ENCODE data around the gene PLEKHA7. TPM values are rescaled to one million over a fixed set of nuclear protein-coding genes. Genes with fewer than 3 reads are reported as not detected.

PLEKHA7 gene
- polyA plus RNA-seq, 1 of the 3 experiments (the other 2 are of a cell fraction) = 0.12 TPM

DNA sequence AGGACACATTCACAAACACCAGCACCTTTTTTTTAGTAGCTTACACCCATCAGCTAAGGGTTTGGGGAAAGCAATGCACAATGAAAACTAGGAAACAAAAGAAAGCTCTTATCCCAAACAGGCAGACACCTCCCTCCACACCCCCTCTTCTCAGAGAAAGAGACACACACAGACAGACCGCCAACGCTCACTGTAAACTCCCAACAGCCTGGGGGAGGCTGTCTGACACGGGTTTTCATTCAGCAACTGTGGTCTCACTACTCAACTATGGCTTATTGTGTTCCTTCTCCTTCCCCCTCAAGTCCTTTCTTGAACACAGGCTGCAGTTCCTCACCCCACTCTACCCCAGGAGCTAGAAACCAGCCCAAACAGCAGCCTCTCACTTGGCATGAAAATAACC, 152.4 kb downstream of the PLEKHA7 start:
- H2AFZ ChIP-seq (ENCODE audit: low read depth) = no peak overlapping the region
- no peak overlapping the region for H3K4me3 ChIP-seq (ENCODE audit: low read depth in 2 of 2, low read length in 1 of 2)
- DNase-seq = no peak
- H3K9ac ChIP-seq = no peak overlapping the region
- H3K4me1 ChIP-seq (ENCODE audit: control insufficient read depth in 1 of 2, insufficient read depth in 2 of 2, low read depth in 1 of 2, low read length in 1 of 2) = peaks cover 0 to 13% of the 10 kb centered on the region in 2 experiments; a peak in 1 of 4 replicates
- no peak overlapping the region for H3K4me2 ChIP-seq
- no peaks in the 10 kb centered on the region for H3K36me3 ChIP-seq (replicated peaks in 1 of 2; ENCODE audit: control insufficient read depth in 1 of 2, insufficient read depth in 2 of 2, low read length in 1 of 2)
- 49% methylated on average over 3 of the region's 3 CpGs for WGBS (ENCODE audit: low lambda C conversion rate)
- H3K79me2 ChIP-seq (ENCODE audit: insufficient read depth) = no peaks in the 10 kb centered on the region
- TF ChIP-seq, protein P1, sequence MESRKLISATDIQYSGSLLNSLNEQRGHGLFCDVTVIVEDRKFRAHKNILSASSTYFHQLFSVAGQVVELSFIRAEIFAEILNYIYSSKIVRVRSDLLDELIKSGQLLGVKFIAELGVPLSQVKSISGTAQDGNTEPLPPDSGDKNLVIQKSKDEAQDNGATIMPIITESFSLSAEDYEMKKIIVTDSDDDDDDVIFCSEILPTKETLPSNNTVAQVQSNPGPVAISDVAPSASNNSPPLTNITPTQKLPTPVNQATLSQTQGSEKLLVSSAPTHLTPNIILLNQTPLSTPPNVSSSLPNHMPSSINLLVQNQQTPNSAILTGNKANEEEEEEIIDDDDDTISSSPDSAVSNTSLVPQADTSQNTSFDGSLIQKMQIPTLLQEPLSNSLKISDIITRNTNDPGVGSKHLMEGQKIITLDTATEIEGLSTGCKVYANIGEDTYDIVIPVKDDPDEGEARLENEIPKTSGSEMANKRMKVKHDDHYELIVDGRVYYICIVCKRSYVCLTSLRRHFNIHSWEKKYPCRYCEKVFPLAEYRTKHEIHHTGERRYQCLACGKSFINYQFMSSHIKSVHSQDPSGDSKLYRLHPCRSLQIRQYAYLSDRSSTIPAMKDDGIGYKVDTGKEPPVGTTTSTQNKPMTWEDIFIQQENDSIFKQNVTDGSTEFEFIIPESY (IDR thresholded peaks at IDR 0.05; ENCODE audit: borderline replicate concordance, low read depth) = no peak
- no peak for TF ChIP-seq TCF12 (IDR thresholded peaks at IDR 0.05)
- TF ChIP-seq MEF2A (IDR thresholded peaks at IDR 0.05; ENCODE audit: borderline replicate concordance, low read depth) = no peak
- TF ChIP-seq, protein P2, sequence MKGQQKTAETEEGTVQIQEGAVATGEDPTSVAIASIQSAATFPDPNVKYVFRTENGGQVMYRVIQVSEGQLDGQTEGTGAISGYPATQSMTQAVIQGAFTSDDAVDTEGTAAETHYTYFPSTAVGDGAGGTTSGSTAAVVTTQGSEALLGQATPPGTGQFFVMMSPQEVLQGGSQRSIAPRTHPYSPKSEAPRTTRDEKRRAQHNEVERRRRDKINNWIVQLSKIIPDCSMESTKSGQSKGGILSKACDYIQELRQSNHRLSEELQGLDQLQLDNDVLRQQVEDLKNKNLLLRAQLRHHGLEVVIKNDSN (IDR thresholded peaks at IDR 0.05; ENCODE audit: borderline replicate concordance, low read depth) = no peak
- TF ChIP-seq, protein P3, sequence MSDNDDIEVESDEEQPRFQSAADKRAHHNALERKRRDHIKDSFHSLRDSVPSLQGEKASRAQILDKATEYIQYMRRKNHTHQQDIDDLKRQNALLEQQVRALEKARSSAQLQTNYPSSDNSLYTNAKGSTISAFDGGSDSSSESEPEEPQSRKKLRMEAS (IDR thresholded peaks at IDR 0.05; ENCODE audit: low read depth) = no peak
- TF ChIP-seq ELF1 (IDR thresholded peaks at IDR 0.05) = no peak
- TF ChIP-seq RFX5 (IDR thresholded peaks at IDR 0.05; ENCODE audit: low read length) = no peak
- TF ChIP-seq EZH2phosphoT487 (IDR thresholded peaks at IDR 0.05; ENCODE audit: borderline replicate concordance, low read depth) = no peak
- H3K27ac ChIP-seq (ENCODE audit: low read depth in 2 of 2, low read length in 1 of 2) = no peak overlapping the region
- H3K9me3 ChIP-seq = no peaks in the 10 kb centered on the region
- H4K20me1 ChIP-seq (ENCODE audit: insufficient read depth) = no peaks in the 10 kb centered on the region
- POLR2A ChIA-PET = no interaction called here
- H3F3A ChIP-seq (replicated peaks; ENCODE audit: insufficient read depth) = no peaks in the 10 kb centered on the region
- H3K9me2 ChIP-seq = no peaks in the 10 kb centered on the region
- CTCF ChIA-PET = interaction anchor here (1.6 to 2.0 kb wide), 2 partner anchors 41 to 84 kb away, joined by 4 to 13 read pairs; no protein-coding TSS in a partner anchor
- peaks cover 9% of the 10 kb centered on the region; the same call in 1 of the 2 replicates for H3K27me3 ChIP-seq (ENCODE audit: insufficient read depth)

DNA sequence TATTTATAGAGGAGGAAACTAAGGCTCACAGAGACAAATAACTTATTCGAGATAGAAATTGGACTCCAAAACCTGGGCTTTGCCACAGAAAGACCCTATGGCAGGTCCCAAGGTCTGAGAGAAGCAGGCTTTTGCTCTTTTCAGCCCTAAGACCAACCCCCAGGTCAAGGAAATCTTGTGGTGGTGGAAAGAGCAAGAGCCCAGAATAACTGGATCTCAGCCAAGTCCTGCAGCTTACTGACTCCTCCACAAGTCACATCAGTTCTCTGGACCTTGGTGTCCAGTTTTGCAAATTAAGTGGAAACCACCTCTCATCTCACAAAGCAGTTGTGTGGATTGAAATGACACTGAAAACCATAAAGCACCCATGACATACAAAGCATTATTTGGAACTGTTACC, 153.6 kb downstream of the PLEKHA7 start:
- no peak for DNase-seq
- no peaks in the 10 kb centered on the region for H3K9me3 ChIP-seq
- H3K79me2 ChIP-seq (ENCODE audit: insufficient read depth) = no peaks in the 10 kb centered on the region
- H3K4me3 ChIP-seq (ENCODE audit: low read depth in 2 of 2, low read length in 1 of 2) = no peak overlapping the region
- H3K27ac ChIP-seq (ENCODE audit: low read depth in 2 of 2, low read length in 1 of 2) = no peak overlapping the region
- H3K4me1 ChIP-seq (ENCODE audit: control insufficient read depth in 1 of 2, insufficient read depth in 2 of 2, low read depth in 1 of 2, low read length in 1 of 2) = peaks cover 0 to 19% of the 10 kb centered on the region in 2 experiments; a peak in 1 of 4 replicates
- no peak overlapping the region for H3K4me2 ChIP-seq
- no peak overlapping the region for H3K9ac ChIP-seq
- TF ChIP-seq RFX5 (IDR thresholded peaks at IDR 0.05; ENCODE audit: low read length) (no peak), GABPA (IDR thresholded peaks at IDR 0.05; ENCODE audit: low read depth) (no peak), JUND (IDR thresholded peaks at IDR 0.05) (no peak), TAF1 (IDR thresholded peaks at IDR 0.05; ENCODE audit: borderline replicate concordance, low read depth, low read length) (no peak), EP300 (IDR thresholded peaks at IDR 0.05; ENCODE audit: borderline replicate concordance in 1 of 2, low read depth in 1 of 2, low read length in 1 of 2) (no peak), NRF1 (IDR thresholded peaks at IDR 0.05; ENCODE audit: low read depth, low read length) (no peak), FOXJ3 (CRISPR knock-in tag; IDR thresholded peaks at IDR 0.05) (no peak), TEAD4 (IDR thresholded peaks at IDR 0.05; ENCODE audit: borderline replicate concordance, insufficient read depth) (no peak), SMC3 (IDR thresholded peaks at IDR 0.05; ENCODE audit: low read depth, low read length) (no peak), NFIC (IDR thresholded peaks at IDR 0.05; ENCODE audit: borderline replicate concordance) (no peak), FOXM1 (IDR thresholded peaks at IDR 0.05; ENCODE audit: low read depth) (no peak), MEF2A (IDR thresholded peaks at IDR 0.05; ENCODE audit: borderline replicate concordance, low read depth) (no peak)
- TF ChIP-seq, protein P4, sequence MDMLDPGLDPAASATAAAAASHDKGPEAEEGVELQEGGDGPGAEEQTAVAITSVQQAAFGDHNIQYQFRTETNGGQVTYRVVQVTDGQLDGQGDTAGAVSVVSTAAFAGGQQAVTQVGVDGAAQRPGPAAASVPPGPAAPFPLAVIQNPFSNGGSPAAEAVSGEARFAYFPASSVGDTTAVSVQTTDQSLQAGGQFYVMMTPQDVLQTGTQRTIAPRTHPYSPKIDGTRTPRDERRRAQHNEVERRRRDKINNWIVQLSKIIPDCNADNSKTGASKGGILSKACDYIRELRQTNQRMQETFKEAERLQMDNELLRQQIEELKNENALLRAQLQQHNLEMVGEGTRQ (IDR thresholded peaks at IDR 0.05; ENCODE audit: borderline replicate concordance, low read depth, low read length) = no peak
- TF ChIP-seq, protein P5, sequence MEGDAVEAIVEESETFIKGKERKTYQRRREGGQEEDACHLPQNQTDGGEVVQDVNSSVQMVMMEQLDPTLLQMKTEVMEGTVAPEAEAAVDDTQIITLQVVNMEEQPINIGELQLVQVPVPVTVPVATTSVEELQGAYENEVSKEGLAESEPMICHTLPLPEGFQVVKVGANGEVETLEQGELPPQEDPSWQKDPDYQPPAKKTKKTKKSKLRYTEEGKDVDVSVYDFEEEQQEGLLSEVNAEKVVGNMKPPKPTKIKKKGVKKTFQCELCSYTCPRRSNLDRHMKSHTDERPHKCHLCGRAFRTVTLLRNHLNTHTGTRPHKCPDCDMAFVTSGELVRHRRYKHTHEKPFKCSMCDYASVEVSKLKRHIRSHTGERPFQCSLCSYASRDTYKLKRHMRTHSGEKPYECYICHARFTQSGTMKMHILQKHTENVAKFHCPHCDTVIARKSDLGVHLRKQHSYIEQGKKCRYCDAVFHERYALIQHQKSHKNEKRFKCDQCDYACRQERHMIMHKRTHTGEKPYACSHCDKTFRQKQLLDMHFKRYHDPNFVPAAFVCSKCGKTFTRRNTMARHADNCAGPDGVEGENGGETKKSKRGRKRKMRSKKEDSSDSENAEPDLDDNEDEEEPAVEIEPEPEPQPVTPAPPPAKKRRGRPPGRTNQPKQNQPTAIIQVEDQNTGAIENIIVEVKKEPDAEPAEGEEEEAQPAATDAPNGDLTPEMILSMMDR (IDR thresholded peaks at IDR 0.05) = no peak
- TF ChIP-seq, protein P6, sequence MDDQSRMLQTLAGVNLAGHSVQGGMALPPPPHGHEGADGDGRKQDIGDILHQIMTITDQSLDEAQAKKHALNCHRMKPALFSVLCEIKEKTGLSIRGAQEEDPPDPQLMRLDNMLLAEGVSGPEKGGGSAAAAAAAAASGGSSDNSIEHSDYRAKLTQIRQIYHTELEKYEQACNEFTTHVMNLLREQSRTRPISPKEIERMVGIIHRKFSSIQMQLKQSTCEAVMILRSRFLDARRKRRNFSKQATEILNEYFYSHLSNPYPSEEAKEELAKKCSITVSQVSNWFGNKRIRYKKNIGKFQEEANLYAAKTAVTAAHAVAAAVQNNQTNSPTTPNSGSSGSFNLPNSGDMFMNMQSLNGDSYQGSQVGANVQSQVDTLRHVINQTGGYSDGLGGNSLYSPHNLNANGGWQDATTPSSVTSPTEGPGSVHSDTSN (IDR thresholded peaks at IDR 0.05) = no peak
- H4K20me1 ChIP-seq (ENCODE audit: insufficient read depth) = no peaks in the 10 kb centered on the region
- no peak overlapping the region for H2AFZ ChIP-seq (ENCODE audit: low read depth)
- H3K27me3 ChIP-seq (ENCODE audit: insufficient read depth) = peaks cover 9% of the 10 kb centered on the region; the same call in 1 of the 2 replicates
- ChIA-PET CTCF (interaction anchor here (2.0 kb wide), 1 partner anchor 40 kb away, joined by 13 read pairs; no protein-coding TSS in a partner anchor), POLR2A (no interaction called here)
- H3K9me2 ChIP-seq = no peaks in the 10 kb centered on the region
- WGBS (ENCODE audit: low lambda C conversion rate) = 33% methylated on average over 1 of the region's 1 CpG
- no peaks in the 10 kb centered on the region for H3K36me3 ChIP-seq (replicated peaks in 1 of 2; ENCODE audit: control insufficient read depth in 1 of 2, insufficient read depth in 2 of 2, low read length in 1 of 2)
- no peaks in the 10 kb centered on the region for H3F3A ChIP-seq (replicated peaks; ENCODE audit: insufficient read depth)
